Breast epithelium (tissue), 3 donors: ENCODE data around the gene SSU72.

Experiments
- POLR2AphosphoS5 ChIP-seq, 3 donors: sonication (generic); formaldehyde crosslinking; IDR thresholded peaks; one replicate each; pipeline ENCODE4 v1.6.1; 2017; ENCODE audit warnings: antibody characterized with exemption in 3 of 3
- TF ChIP-seq, protein P1 (sequence below), 3 donors: fragments of 450-650 bp; IDR thresholded peaks; one replicate each; pipeline ENCODE4 v1.5.1; 2016 to 2017; ENCODE audit warnings: antibody characterized with exemption in 3 of 3, mild to moderate bottlenecking in 3 of 3, moderate library complexity in 3 of 3

DNA sequence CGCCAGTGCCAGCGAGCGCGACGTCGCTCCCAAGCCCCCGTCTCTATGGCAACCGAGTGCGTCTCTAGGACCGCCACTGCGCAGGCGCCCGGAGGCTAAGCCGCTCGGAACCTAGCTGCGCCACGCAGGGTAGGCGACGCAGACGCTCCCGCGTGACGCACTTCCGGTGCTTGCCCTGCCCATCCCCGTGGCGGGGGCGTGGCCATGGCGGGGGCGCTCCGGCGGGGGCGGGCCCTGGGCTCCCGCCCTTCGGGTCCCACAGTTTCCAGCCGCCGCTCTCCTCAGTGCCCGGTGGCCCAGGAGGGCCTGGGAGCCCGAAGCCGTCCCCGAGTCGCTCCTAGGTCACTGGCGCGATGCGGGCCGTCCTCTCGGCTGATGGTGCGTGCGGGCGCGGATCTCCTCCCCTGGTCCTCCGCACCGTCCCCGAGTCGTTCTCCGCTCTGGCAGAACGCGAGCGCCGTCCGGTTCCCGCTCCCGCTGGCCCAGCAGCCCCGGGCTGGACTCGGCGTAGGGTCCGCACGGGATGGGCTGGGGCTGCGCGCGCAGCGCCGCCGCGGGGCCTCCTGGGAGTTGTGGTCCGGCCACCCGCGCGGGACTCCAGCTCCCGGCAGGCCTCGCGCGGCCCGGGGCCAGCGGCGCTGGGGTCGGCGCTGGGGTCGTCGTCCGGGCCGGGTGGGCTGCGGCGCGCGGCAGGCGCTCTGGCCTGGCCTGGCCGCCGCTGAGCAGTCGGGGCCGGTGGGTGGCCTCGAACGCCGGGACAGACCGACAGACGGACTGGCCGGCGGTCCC is 40.8 kb upstream of the SSU72 start, which contains the start of gene MIB2:
- TF ChIP-seq POLR2AphosphoS5 (IDR thresholded peaks at IDR 0.05): peak; percentile 87 to 92 (median 89)
- TF ChIP-seq, protein P1, sequence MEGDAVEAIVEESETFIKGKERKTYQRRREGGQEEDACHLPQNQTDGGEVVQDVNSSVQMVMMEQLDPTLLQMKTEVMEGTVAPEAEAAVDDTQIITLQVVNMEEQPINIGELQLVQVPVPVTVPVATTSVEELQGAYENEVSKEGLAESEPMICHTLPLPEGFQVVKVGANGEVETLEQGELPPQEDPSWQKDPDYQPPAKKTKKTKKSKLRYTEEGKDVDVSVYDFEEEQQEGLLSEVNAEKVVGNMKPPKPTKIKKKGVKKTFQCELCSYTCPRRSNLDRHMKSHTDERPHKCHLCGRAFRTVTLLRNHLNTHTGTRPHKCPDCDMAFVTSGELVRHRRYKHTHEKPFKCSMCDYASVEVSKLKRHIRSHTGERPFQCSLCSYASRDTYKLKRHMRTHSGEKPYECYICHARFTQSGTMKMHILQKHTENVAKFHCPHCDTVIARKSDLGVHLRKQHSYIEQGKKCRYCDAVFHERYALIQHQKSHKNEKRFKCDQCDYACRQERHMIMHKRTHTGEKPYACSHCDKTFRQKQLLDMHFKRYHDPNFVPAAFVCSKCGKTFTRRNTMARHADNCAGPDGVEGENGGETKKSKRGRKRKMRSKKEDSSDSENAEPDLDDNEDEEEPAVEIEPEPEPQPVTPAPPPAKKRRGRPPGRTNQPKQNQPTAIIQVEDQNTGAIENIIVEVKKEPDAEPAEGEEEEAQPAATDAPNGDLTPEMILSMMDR (IDR thresholded peaks at IDR 0.05): no peak
